K562 (cell line): ENCODE data around the gene SLC2A13.

Experiments
- C11orf30 ChIP-seq: fragments of 450-650 bp; IDR thresholded peaks from 2 replicates; pipeline ENCODE4 v1.6.1; 2016; ENCODE audit warnings: low read depth, mild to moderate bottlenecking
- CBX1 ChIP-seq: sonication (generic); IDR thresholded peaks from 2 replicates; pipeline ENCODE4 v1.6.1; 2016; ENCODE audit warnings: antibody characterized with exemption, low read depth, mild to moderate bottlenecking
- CTCF ChIP-seq, 3 experiments: IDR thresholded peaks in 2 of 3; conservative IDR thresholded peaks in 1 of 3; 2 replicates each; pipeline ENCODE4 v1.5.1; 2011 to 2012; ENCODE audit warnings: low read length in 3 of 3, mild to moderate bottlenecking in 3 of 3, control low read depth in 2 of 3, improper control_type of control experiment in 1 of 3, inconsistent platforms in 1 of 3, low read depth in 1 of 3, mixed read lengths in 1 of 3, moderate library complexity in 1 of 3; ENCODE audit not compliant: insufficient read depth in 2 of 3
- DNMT1 ChIP-seq: fragments of 450-650 bp; IDR thresholded peaks from 2 replicates; pipeline ENCODE4 v1.6.1; 2016; ENCODE audit warnings: antibody characterized with exemption, mild to moderate bottlenecking
- JUNB ChIP-seq: fragments of 450-650 bp; formaldehyde crosslinking; conservative IDR thresholded peaks from 2 replicates; pipeline ENCODE4 v1.4.0; 2020; ENCODE audit warnings: mild to moderate bottlenecking
- POLR2A ChIP-seq: fragments of 450-650 bp; conservative IDR thresholded peaks from 2 replicates; pipeline ENCODE4 v1.6.1; 2016
- POLR2AphosphoS5 ChIP-seq: IDR thresholded peaks from 2 replicates; pipeline ENCODE4 v1.6.1; 2011; ENCODE audit warnings: mild to moderate bottlenecking, low read depth, low read length, moderate library complexity; ENCODE audit not compliant: control insufficient read depth, insufficient read depth
- POLR2B ChIP-seq: fragments of 450-650 bp; IDR thresholded peaks from 2 replicates; pipeline ENCODE4 v1.6.1; 2018; ENCODE audit warnings: low read depth; ENCODE audit not compliant: partially characterized antibody
- SETDB1 ChIP-seq: IDR thresholded peaks from one replicate; pipeline ENCODE4 v1.6.1; 2012; ENCODE audit warnings: low read length, control low read depth, inconsistent platforms
- SOX6 ChIP-seq: fragments of 450-650 bp; IDR thresholded peaks from 2 replicates; pipeline ENCODE4 v1.6.1; 2014; ENCODE audit warnings: mild to moderate bottlenecking
- ZNF232 ChIP-seq: sonication (generic); formaldehyde crosslinking; IDR thresholded peaks from 2 replicates; pipeline ENCODE4 v1.8.0; 2022; ENCODE audit warnings: mild to moderate bottlenecking, missing genetic modification reagents
- ZNF699 ChIP-seq: fragments of 250-450 bp; sonication (Bioruptor Pico); IDR thresholded peaks from 2 replicates; pipeline ENCODE4 v1.8.0; 2021; ENCODE audit warnings: mild to moderate bottlenecking, moderate library complexity; ENCODE audit not compliant: insufficient replicate concordance
- TF ChIP-seq, protein P1 (sequence below): fragments of 450-650 bp; IDR thresholded peaks from 2 replicates; pipeline ENCODE4 v1.6.1; 2016; ENCODE audit warnings: low read depth

DNA sequence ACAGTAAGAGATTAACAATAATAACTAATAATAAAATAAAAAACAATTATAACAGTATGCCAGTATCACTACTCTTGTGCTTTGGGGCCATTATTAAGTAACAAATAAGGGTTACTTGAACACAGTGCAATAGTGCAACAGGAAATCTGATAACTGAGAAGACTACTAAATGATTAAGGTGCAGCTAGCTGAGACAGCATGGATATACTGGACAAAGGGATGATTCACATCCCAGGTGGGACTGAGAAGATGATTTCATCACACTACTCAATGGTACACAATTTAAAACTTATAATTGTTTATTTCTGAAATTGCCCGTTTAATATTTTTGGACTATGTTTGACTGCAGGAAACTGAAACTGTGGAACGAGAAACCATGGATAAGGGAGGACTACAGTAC, 317.6 kb downstream of the SLC2A13 start:
- TF ChIP-seq POLR2B (no peak), SOX6 (no peak), CTCF (IDR thresholded peaks at IDR 0.05 in 2 of 3, conservative IDR thresholded peaks at IDR 0.05 in 1 of 3; ENCODE audit: insufficient read depth in 2 of 3, low read depth in 1 of 3, low read length in 3 of 3) (no peak), POLR2AphosphoS5 (no peak), ZNF699 (CRISPR knock-in tag) (no peak), CBX1 (no peak), C11orf30 (no peak), POLR2A (no peak), SETDB1 (no peak), ZNF232 (CRISPR knock-in tag) (no peak), DNMT1 (no peak), JUNB (CRISPR knock-in tag) (no peak)
- TF ChIP-seq, protein P1, sequence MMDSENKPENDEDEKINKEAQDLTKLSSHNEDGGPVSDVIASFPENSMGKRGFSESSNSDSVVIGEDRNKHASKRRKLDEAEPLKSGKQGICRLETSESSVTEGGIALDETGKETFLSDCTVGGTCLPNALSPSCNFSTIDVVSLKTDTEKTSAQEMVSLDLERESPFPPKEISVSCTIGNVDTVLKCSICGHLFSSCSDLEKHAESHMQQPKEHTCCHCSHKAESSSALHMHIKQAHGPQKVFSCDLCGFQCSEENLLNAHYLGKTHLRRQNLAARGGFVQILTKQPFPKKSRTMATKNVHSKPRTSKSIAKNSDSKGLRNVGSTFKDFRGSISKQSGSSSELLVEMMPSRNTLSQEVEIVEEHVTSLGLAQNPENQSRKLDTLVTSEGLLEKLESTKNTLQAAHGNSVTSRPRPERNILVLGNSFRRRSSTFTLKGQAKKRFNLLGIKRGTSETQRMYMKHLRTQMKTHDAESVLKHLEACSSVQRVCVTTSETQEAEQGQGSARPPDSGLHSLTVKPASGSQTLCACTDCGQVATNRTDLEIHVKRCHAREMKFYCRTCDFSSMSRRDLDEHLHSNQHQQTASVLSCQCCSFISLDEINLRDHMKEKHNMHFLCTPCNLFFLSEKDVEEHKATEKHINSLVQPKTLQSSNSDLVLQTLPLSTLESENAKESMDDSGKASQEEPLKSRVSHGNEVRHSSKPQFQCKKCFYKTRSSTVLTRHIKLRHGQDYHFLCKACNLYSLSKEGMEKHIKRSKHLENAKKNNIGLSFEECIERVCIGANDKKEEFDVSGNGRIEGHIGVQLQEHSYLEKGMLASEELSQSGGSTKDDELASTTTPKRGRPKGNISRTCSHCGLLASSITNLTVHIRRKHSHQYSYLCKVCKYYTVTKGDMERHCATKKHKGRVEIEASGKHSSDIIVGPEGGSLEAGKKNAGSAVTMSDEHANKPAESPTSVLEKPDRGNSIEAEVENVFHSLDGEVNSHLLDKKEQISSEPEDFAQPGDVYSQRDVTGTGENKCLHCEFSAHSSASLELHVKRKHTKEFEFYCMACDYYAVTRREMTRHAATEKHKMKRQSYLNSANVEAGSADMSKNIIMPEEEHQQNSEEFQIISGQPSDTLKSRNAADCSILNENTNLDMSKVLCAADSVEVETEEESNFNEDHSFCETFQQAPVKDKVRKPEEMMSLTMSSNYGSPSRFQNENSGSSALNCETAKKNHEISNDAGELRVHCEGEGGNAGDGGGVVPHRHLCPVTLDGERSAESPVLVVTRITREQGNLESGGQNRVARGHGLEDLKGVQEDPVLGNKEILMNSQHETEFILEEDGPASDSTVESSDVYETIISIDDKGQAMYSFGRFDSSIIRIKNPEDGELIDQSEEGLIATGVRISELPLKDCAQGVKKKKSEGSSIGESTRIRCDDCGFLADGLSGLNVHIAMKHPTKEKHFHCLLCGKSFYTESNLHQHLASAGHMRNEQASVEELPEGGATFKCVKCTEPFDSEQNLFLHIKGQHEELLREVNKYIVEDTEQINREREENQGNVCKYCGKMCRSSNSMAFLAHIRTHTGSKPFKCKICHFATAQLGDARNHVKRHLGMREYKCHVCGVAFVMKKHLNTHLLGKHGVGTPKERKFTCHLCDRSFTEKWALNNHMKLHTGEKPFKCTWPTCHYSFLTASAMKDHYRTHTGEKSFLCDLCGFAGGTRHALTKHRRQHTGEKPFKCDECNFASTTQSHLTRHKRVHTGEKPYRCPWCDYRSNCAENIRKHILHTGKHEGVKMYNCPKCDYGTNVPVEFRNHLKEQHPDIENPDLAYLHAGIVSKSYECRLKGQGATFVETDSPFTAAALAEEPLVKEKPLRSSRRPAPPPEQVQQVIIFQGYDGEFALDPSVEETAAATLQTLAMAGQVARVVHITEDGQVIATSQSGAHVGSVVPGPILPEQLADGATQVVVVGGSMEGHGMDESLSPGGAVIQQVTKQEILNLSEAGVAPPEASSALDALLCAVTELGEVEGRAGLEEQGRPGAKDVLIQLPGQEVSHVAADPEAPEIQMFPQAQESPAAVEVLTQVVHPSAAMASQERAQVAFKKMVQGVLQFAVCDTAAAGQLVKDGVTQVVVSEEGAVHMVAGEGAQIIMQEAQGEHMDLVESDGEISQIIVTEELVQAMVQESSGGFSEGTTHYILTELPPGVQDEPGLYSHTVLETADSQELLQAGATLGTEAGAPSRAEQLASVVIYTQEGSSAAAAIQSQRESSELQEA, result no peak
